GM18502 (cell line): ENCODE data around the gene SASH1.

Experiments used
- ATAC-seq: cut with Tn5 transposase; IDR thresholded peaks from one replicate; pipeline ENCODE4 v1.9.1; 2021; ENCODE audit warnings: mild to moderate bottlenecking; ENCODE audit not compliant: unreplicated experiment, poor library complexity

The SASH1 gene

GRCh38 chr6:148427333-148427732 is 84.7 kb downstream of the SASH1 start:
- no peak for ATAC-seq

GRCh38 chr6:148429423-148429822 is 86.8 kb downstream of the SASH1 start:
- ATAC-seq = no peak

- ATAC-seq = no peak
Observed at GRCh38 chr6:148430897-148431296, 88.3 kb downstream of the SASH1 start.

- no peak for ATAC-seq
Observed at GRCh38 chr6:148431413-148431812, 88.8 kb downstream of the SASH1 start.

- no peak for ATAC-seq
Observed at GRCh38 chr6:148431840-148432239, 89.2 kb downstream of the SASH1 start.

- no peak for ATAC-seq
Observed at GRCh38 chr6:148432462-148433195, 90.0 kb downstream of the SASH1 start.

GRCh38 chr6:148435386-148435785 is 92.7 kb downstream of the SASH1 start:
- no peak for ATAC-seq

- ATAC-seq = no peak
Observed at GRCh38 chr6:148436466-148436865, 93.8 kb downstream of the SASH1 start.

GRCh38 chr6:148438632-148439031 is 96.0 kb downstream of the SASH1 start:
- no peak for ATAC-seq

GRCh38 chr6:148440016-148440415 is 97.4 kb downstream of the SASH1 start:
- ATAC-seq = no peak

GRCh38 chr6:148440877-148441453 is 98.3 kb downstream of the SASH1 start:
- no peak for ATAC-seq

GRCh38 chr6:148441454-148441911 is 98.8 kb downstream of the SASH1 start:
- ATAC-seq = no peak

GRCh38 chr6:148443798-148444560 is 101.3 kb downstream of the SASH1 start:
- no peak for ATAC-seq

GRCh38 chr6:148445116-148445515 is 102.5 kb downstream of the SASH1 start:
- ATAC-seq = no peak

GRCh38 chr6:148445620-148446019 is 103.0 kb downstream of the SASH1 start:
- ATAC-seq = no peak

- no peak for ATAC-seq
Observed at GRCh38 chr6:148446681-148447080, 104.0 kb downstream of the SASH1 start.

GRCh38 chr6:148447521-148448230 is 105.0 kb downstream of the SASH1 start:
- ATAC-seq = no peak

- ATAC-seq = no peak
Observed at GRCh38 chr6:148448369-148449012, 105.9 kb downstream of the SASH1 start.

GRCh38 chr6:148450866-148451265 is 108.2 kb downstream of the SASH1 start:
- no peak for ATAC-seq

- ATAC-seq = no peak
Observed at GRCh38 chr6:148451690-148452089, 109.1 kb downstream of the SASH1 start.
